GM23338 (cell line): ENCODE data around the gene BLOC1S6. TPM values are rescaled to one million over a fixed set of nuclear protein-coding genes. Genes with fewer than 3 reads are reported as not detected.

Experiments used
- ATAC-seq: fragments of 200-7000 bp; cut with Tn5 transposase; 3 replicates; pipeline ENCODE4 v1.9.1; 2020
- DNase-seq: peaks from one replicate; pipeline ENCODE4 v3.0.0-alpha.2; 2015; ENCODE audit warnings: low spot score
- H2AFZ ChIP-seq: fragments of 200-600 bp; sonication (generic); 2 replicates; pipeline ENCODE4 v1.8.0; 2016; ENCODE audit warnings: antibody characterized with exemption, mild to moderate bottlenecking, moderate library complexity
- H3F3A ChIP-seq: fragments of 200-600 bp; sonication (generic); replicated peaks from 2 replicates; pipeline ENCODE4 v1.8.0; 2017; ENCODE audit warnings: antibody characterized with exemption, mixed run types, low read depth
- H3K27ac ChIP-seq: fragments of 200-600 bp; sonication (generic); 2 replicates; pipeline ENCODE4 v1.6.1; 2016; ENCODE audit warnings: low read depth
- H3K27me3 ChIP-seq: fragments of 200-600 bp; sonication (generic); 2 replicates; pipeline ENCODE4 v1.8.0; 2016; ENCODE audit warnings: mild to moderate bottlenecking, mixed run types, moderate library complexity; ENCODE audit not compliant: insufficient read depth
- H3K36me3 ChIP-seq: fragments of 200-600 bp; sonication (generic); 2 replicates; pipeline ENCODE4 v1.8.0; 2016; ENCODE audit warnings: mild to moderate bottlenecking; ENCODE audit not compliant: insufficient read depth
- H3K4me1 ChIP-seq: fragments of 200-600 bp; sonication (generic); 2 replicates; pipeline ENCODE4 v1.8.0; 2016; ENCODE audit warnings: mild to moderate bottlenecking, moderate library complexity; ENCODE audit not compliant: insufficient read depth
- H3K4me2 ChIP-seq: fragments of 200-600 bp; sonication (generic); 2 replicates; pipeline ENCODE4 v1.7.1; 2017; ENCODE audit warnings: mixed run types
- H3K4me3 ChIP-seq: fragments of 200-600 bp; sonication (generic); 2 replicates; pipeline ENCODE4 v1.6.1; 2016; ENCODE audit warnings: mixed run types
- H3K79me2 ChIP-seq: fragments of 200-600 bp; sonication (generic); replicated peaks from 2 replicates; pipeline ENCODE4 v1.8.0; 2017; ENCODE audit warnings: mild to moderate bottlenecking; ENCODE audit not compliant: insufficient read depth
- H3K9me2 ChIP-seq: fragments of 200-600 bp; sonication (generic); 2 replicates; pipeline ENCODE4 v1.8.0; 2017; ENCODE audit not compliant: insufficient read depth
- H4K20me1 ChIP-seq: fragments of 200-600 bp; sonication (generic); replicated peaks from 2 replicates; pipeline ENCODE4 v1.8.0; 2017; ENCODE audit warnings: mild to moderate bottlenecking; ENCODE audit not compliant: insufficient read depth
- H3K27ac Mint-ChIP-seq: 2 replicates; pipeline ENCODE4 v1.8.0; 2020; ENCODE audit warnings: inconsistent platforms, mild to moderate bottlenecking, moderate library complexity, mixed read lengths
- H3K27me3 Mint-ChIP-seq: 3 replicates; pipeline ENCODE4 v1.8.0; 2022; ENCODE audit warnings: low read depth, mild to moderate bottlenecking, moderate library complexity, mixed read lengths, inconsistent platforms; ENCODE audit not compliant: insufficient read depth, poor library complexity
- H3K36me3 Mint-ChIP-seq: 3 replicates; pipeline ENCODE4 v1.8.0; 2021; ENCODE audit warnings: low read depth, mild to moderate bottlenecking, inconsistent platforms, moderate library complexity, mixed read lengths
- H3K4me1 Mint-ChIP-seq: 3 replicates; pipeline ENCODE4 v1.8.0; 2020; ENCODE audit warnings: mild to moderate bottlenecking, inconsistent platforms, mixed read lengths
- H3K4me3 Mint-ChIP-seq: 3 replicates; pipeline ENCODE4 v1.8.0; 2021; ENCODE audit warnings: moderate library complexity, mild to moderate bottlenecking, inconsistent platforms, mixed read lengths
- H3K9me3 Mint-ChIP-seq: 3 replicates; pipeline ENCODE4 v1.8.0; 2020; ENCODE audit warnings: moderate library complexity, mild to moderate bottlenecking, inconsistent platforms, mixed read lengths
- CTCF ChIP-seq, 2 experiments: fragments of 200-600 bp in 1 of 2; sonication (generic) in 1 of 2; conservative IDR thresholded peaks; 2 replicates each; pipeline versions ENCODE4 v1.5.1 to v1.6.1; 2016 to 2017; ENCODE audit warnings: antibody characterized with exemption in 2 of 2, low read depth in 2 of 2, mild to moderate bottlenecking in 2 of 2, moderate library complexity in 1 of 2
- ETS1 ChIP-seq: IDR thresholded peaks from 2 replicates; pipeline ENCODE4 v1.6.1; 2016; ENCODE audit warnings: antibody characterized with exemption
- EZH2 ChIP-seq: fragments of 200-600 bp; sonication (generic); IDR thresholded peaks from one replicate; pipeline ENCODE4 v1.8.0; 2017; ENCODE audit warnings: antibody characterized with exemption, mild to moderate bottlenecking, low read depth; ENCODE audit not compliant: unreplicated experiment
- EZH2phosphoT487 ChIP-seq: fragments of 200-600 bp; sonication (generic); IDR thresholded peaks from one replicate; pipeline ENCODE4 v1.8.1; 2018; ENCODE audit warnings: antibody characterized with exemption; ENCODE audit not compliant: unreplicated experiment
- JUNB ChIP-seq: IDR thresholded peaks from one replicate; pipeline ENCODE4 v1.6.1; 2016; ENCODE audit warnings: antibody characterized with exemption; ENCODE audit not compliant: unreplicated experiment
- REST ChIP-seq: IDR thresholded peaks from one replicate; pipeline ENCODE4 v1.6.1; 2018; ENCODE audit warnings: antibody characterized with exemption; ENCODE audit not compliant: unreplicated experiment
- ZNF114 ChIP-seq: fragments of 250-450 bp; sonication (Bioruptor Pico); IDR thresholded peaks from 2 replicates; pipeline ENCODE4 v1.5.0; 2020; ENCODE audit warnings: mild to moderate bottlenecking, moderate library complexity
- polyA plus RNA-seq: library from polyadenylated mRNA; unstranded; fragments of >200 nt; fragmentation: Nextera tagmentation; extraction: Ambion mirVana; gene quantifications from 2 replicates; pipeline ENCODE4 v1.2.1, GENCODE V29; 2016
- total RNA-seq: library from RNA; depleted of rRNA; stranded (reverse); fragments of >200 nt; shearing (Covaris generic); gene quantifications from 2 replicates; pipeline ENCODE4 v1.2.3, GENCODE V29; 2014
- TF ChIP-seq, protein P1 (sequence below): fragments of 250-450 bp; sonication (Bioruptor Pico); IDR thresholded peaks from 2 replicates; pipeline ENCODE4 v1.5.0; 2020; ENCODE audit warnings: mild to moderate bottlenecking, moderate library complexity

BLOC1S6 gene
- total and polyA plus RNA-seq, 2 experiments from 2014 or later = 20.9 to 28.4 TPM

DNA sequence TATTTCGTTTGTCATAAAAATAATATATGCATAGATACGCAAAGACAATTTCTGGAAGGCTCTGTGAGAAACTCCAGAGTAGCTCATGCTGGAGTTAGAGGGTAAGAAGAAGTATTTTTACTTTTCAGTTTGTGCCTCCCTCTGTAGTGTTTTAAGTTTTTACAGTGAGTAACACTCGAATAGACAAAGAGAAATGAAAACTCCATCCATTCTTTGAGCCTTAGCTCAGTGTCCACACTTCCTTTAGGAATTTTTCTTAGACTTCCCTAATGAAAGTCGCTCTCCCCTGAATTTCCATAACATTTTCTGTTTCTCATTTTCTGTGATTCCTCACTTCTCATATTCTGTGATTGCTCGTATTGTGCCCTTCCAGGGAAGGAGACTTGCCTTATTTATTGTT, 2.1 kb downstream of the BLOC1S6 start:
- Histone ChIP-seq H2AFZ (no peak overlapping the region), H3F3A (peaks cover 3% of the 10 kb centered on the region; the same call in 1 of the 2 replicates), H3K9me2 (no peaks in the 10 kb centered on the region), H3K4me1 (peaks cover 13% of the 10 kb centered on the region), H3K27me3 (no peaks in the 10 kb centered on the region), H3K27ac (no peak overlapping the region), H3K79me2 (peaks cover 54% of the 10 kb centered on the region), H3K4me2 (0 out of 2 replicates have a peak overlapping the region, but pooled peaks have one; percentile 99), H3K4me3 (no peak overlapping the region; the same call in 1 of the 2 replicates), H3K36me3 (no peaks in the 10 kb centered on the region), H4K20me1 (peaks cover 15% of the 10 kb centered on the region)
- TF ChIP-seq REST = no peak
- TF ChIP-seq EZH2phosphoT487 = no peak
- TF ChIP-seq JUNB = no peak
- no peak for TF ChIP-seq ZNF114
- TF ChIP-seq EZH2 = no peak
- no peak for TF ChIP-seq CTCF (conservative IDR thresholded peaks at IDR 0.05; ENCODE audit: low read depth in 2 of 2)
- peaks cover 8% of the 10 kb centered on the region for H3K36me3 Mint-ChIP-seq
- no peak overlapping the region for H3K27ac Mint-ChIP-seq
- peaks cover 21% of the 10 kb centered on the region; the same call in 2 of the 3 replicates for H3K4me1 Mint-ChIP-seq
- H3K27me3 Mint-ChIP-seq = peaks cover 13% of the 10 kb centered on the region
- H3K9me3 Mint-ChIP-seq = no peaks in the 10 kb centered on the region
- ATAC-seq (no peak), DNase-seq (no peak)
- H3K4me3 Mint-ChIP-seq = 0 out of 3 replicates have a peak overlapping the region, but pooled peaks have one; percentile 91

DNA sequence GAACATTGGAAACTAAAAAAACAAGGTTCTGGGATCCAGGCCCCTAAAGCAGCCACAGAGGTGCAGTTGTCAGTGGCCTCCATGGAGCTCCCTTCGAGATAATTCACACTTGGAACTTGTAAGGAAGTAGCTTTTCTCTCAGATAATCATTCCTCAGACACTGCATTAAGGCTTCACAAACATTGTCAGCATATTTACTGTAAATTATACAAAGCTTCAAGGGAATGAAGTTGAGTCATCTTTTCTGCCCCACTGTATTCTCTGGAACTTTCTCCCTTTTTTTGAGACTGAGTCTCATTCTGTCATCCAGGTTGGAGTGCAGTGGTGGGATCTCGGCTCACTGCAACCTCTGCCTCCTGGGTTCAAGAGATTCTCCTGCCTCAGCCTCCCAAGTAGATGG, 7.1 kb downstream of the BLOC1S6 start:
- Mint-ChIP-seq H3K36me3 (peaks cover 38% of the 10 kb centered on the region), H3K9me3 (peaks cover 3% of the 10 kb centered on the region; the same call in 2 of the 3 replicates), H3K4me1 (no peaks in the 10 kb centered on the region), H3K27ac (no peak overlapping the region), H3K27me3 (peaks cover 2% of the 10 kb centered on the region), H3K4me3 (no peak overlapping the region)
- 0 out of 2 replicates have a peak, but pooled peaks cover 5% of the 10 kb centered on the region for H3K36me3 ChIP-seq
- peaks cover 15% of the 10 kb centered on the region for H4K20me1 ChIP-seq
- H3K4me1 ChIP-seq = no peaks in the 10 kb centered on the region
- H3K27ac ChIP-seq = no peak overlapping the region
- H3K4me2 ChIP-seq = no peak overlapping the region
- H2AFZ ChIP-seq = no peak overlapping the region
- ATAC-seq = no peak
- DNase-seq = no peak
- H3F3A ChIP-seq = no peaks in the 10 kb centered on the region
- no peak overlapping the region for H3K4me3 ChIP-seq
- no peaks in the 10 kb centered on the region for H3K27me3 ChIP-seq
- H3K9me2 ChIP-seq = no peaks in the 10 kb centered on the region
- H3K79me2 ChIP-seq = peaks cover 54% of the 10 kb centered on the region
- TF ChIP-seq ZNF114 (no peak), ETS1 (no peak)
- TF ChIP-seq, protein P1, sequence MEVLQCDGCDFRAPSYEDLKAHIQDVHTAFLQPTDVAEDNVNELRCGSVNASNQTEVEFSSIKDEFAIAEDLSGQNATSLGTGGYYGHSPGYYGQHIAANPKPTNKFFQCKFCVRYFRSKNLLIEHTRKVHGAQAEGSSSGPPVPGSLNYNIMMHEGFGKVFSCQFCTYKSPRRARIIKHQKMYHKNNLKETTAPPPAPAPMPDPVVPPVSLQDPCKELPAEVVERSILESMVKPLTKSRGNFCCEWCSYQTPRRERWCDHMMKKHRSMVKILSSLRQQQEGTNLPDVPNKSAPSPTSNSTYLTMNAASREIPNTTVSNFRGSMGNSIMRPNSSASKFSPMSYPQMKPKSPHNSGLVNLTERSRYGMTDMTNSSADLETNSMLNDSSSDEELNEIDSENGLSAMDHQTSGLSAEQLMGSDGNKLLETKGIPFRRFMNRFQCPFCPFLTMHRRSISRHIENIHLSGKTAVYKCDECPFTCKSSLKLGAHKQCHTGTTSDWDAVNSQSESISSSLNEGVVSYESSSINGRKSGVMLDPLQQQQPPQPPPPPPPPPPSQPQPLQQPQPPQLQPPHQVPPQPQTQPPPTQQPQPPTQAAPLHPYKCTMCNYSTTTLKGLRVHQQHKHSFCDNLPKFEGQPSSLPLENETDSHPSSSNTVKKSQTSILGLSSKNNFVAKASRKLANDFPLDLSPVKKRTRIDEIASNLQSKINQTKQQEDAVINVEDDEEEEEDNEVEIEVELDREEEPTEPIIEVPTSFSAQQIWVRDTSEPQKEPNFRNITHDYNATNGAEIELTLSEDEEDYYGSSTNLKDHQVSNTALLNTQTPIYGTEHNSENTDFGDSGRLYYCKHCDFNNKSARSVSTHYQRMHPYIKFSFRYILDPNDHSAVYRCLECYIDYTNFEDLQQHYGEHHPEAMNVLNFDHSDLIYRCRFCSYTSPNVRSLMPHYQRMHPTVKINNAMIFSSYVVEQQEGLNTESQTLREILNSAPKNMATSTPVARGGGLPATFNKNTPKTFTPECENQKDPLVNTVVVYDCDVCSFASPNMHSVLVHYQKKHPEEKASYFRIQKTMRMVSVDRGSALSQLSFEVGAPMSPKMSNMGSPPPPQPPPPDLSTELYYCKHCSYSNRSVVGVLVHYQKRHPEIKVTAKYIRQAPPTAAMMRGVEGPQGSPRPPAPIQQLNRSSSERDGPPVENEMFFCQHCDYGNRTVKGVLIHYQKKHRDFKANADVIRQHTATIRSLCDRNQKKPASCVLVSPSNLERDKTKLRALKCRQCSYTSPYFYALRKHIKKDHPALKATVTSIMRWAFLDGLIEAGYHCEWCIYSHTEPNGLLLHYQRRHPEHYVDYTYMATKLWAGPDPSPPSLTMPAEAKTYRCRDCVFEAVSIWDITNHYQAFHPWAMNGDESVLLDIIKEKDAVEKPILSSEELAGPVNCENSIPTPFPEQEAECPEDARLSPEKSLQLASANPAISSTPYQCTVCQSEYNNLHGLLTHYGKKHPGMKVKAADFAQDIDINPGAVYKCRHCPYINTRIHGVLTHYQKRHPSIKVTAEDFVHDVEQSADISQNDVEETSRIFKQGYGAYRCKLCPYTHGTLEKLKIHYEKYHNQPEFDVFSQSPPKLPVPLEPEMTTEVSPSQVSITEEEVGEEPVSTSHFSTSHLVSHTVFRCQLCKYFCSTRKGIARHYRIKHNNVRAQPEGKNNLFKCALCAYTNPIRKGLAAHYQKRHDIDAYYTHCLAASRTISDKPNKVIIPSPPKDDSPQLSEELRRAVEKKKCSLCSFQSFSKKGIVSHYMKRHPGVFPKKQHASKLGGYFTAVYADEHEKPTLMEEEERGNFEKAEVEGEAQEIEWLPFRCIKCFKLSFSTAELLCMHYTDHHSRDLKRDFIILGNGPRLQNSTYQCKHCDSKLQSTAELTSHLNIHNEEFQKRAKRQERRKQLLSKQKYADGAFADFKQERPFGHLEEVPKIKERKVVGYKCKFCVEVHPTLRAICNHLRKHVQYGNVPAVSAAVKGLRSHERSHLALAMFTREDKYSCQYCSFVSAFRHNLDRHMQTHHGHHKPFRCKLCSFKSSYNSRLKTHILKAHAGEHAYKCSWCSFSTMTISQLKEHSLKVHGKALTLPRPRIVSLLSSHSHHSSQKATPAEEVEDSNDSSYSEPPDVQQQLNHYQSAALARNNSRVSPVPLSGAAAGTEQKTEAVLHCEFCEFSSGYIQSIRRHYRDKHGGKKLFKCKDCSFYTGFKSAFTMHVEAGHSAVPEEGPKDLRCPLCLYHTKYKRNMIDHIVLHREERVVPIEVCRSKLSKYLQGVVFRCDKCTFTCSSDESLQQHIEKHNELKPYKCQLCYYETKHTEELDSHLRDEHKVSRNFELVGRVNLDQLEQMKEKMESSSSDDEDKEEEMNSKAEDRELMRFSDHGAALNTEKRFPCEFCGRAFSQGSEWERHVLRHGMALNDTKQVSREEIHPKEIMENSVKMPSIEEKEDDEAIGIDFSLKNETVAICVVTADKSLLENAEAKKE (CRISPR knock-in tag) = no peak
